Measurements from ENCODE around the gene RBM43.

RBM43 gene

DNA sequence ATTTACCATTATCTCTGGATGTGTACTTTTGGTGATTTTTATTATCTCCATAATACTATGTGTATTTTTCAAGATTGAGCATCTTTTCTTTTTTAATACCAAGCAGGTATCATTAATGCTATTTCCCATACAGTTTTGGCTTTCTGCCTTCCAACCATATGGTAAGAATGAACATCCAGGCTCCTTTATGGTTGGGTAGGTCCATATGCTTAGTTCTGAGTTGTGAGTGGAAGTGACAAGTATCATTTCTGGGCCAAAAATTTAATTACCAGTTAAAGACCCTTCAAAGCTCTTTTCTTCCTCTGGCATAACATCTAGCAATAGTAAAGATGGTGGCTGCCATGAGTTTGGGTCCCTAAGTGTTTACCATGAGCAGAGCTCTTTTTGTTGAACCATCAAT lies 4.3 kb upstream of the RBM43 start:
- Mint-ChIP-seq H3K27me3 (ENCODE audit: low read depth) (peaks cover 8% of the 10 kb centered on the region), H3K27ac (no peak overlapping the region), H3K9me3 (peaks cover 2% of the 10 kb centered on the region), H3K4me3 (no peak overlapping the region), H3K36me3 (ENCODE audit: low read depth) (no peaks in the 10 kb centered on the region), H3K4me1 (peaks cover 9% of the 10 kb centered on the region)
- TF ChIP-seq, protein P1, sequence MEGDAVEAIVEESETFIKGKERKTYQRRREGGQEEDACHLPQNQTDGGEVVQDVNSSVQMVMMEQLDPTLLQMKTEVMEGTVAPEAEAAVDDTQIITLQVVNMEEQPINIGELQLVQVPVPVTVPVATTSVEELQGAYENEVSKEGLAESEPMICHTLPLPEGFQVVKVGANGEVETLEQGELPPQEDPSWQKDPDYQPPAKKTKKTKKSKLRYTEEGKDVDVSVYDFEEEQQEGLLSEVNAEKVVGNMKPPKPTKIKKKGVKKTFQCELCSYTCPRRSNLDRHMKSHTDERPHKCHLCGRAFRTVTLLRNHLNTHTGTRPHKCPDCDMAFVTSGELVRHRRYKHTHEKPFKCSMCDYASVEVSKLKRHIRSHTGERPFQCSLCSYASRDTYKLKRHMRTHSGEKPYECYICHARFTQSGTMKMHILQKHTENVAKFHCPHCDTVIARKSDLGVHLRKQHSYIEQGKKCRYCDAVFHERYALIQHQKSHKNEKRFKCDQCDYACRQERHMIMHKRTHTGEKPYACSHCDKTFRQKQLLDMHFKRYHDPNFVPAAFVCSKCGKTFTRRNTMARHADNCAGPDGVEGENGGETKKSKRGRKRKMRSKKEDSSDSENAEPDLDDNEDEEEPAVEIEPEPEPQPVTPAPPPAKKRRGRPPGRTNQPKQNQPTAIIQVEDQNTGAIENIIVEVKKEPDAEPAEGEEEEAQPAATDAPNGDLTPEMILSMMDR (IDR thresholded peaks at IDR 0.05; ENCODE audit: unreplicated experiment in 3 of 3): no peak

DNA sequence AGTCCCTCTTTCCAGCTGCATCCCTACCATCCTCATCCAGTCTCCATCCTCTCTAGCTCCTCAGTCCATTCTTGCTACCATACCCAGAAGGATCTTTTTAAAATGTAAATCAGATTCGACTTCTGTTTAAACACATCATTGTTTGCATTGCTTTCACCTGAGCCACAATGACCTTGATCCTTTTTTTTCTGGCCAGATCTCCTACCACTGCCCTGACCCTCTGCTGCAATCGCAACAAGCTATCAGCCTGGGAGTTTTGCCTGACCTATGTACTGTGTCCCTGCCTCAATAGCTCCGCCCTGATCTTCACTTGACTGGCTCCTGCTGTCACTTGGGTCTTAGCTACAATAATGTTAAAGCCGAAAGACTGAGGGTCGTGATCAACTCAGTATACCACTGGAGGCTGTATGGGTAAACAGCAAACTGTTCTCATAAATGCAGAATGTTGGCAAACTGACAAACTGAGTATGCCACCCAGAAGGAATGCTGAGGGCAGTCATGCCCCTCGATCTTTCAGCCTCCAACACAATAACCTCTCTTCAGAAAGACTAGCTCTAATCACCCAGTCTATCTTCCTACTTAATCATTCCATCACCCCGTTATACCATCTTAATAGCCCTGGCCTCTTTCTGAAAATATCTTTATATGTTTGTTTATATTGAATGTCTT lies 2.6 kb upstream of the RBM43 start:
- peaks cover 8% of the 10 kb centered on the region for H3K27me3 Mint-ChIP-seq (ENCODE audit: low read depth)
- TF ChIP-seq, protein P1 (IDR thresholded peaks at IDR 0.05; ENCODE audit: unreplicated experiment in 3 of 3): no peak
- no peaks in the 10 kb centered on the region for H3K36me3 Mint-ChIP-seq (ENCODE audit: low read depth)

DNA sequence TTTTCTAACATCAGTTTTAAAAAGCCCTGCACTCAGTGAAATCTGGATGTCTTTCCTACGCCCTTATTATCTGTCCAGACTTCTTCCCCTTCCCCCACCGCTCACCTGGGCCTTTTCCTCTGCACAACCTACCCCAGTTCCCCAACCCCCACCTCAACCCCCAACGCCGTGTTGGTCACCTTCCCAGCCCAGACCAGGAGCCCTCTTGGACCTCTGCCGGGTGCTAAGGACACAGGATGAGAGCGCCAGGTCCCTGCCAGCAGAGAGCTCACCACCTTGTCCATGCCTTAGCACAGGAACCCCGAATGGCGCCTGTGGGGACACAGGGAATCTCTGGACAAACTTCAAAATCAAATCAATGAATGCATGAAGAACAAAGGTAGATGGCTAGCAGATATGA lies 966 bp upstream of the RBM43 start:
- Mint-ChIP-seq H3K36me3 (ENCODE audit: low read depth) (no peaks in the 10 kb centered on the region), H3K27me3 (ENCODE audit: low read depth) (peaks cover 8% of the 10 kb centered on the region), H3K27ac (peak overlapping the region; percentile 93 to 97 (median 97)), H3K9me3 (no peaks in the 10 kb centered on the region), H3K4me1 (peaks cover 19% of the 10 kb centered on the region), H3K4me3 (peak overlapping the region; percentile 89 to 96 (median 89))
- TF ChIP-seq, protein P1 (IDR thresholded peaks at IDR 0.05; ENCODE audit: unreplicated experiment in 3 of 3): no peak

More for the DNA sequence above, 2.6 kb upstream of the RBM43 start:
- peak overlapping the region; percentile 20 to 62 (median 57) for H3K4me3 Mint-ChIP-seq
- H3K4me1 Mint-ChIP-seq: peaks cover 19% of the 10 kb centered on the region
- H3K9me3 Mint-ChIP-seq: peaks cover 2% of the 10 kb centered on the region
- H3K27ac Mint-ChIP-seq: peak overlapping the region; percentile 8 to 40 (median 14)

DNA sequence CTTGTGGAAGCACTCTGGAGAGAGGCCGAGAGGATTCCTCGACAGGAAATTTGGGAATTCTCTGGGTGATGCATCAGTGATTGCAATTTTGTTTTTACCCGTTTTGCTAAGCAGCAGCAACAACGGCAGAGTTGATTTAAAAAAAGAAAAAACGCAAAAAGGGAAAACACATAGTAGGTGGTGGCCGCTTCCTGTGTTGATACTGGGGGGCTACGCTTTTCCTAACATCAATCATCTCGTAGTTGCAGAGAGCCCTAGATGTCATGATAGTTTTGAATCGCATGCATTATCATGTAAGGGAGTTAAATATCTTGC lies 271 bp upstream of the RBM43 start:
- no peaks in the 10 kb centered on the region for H3K9me3 Mint-ChIP-seq
- TF ChIP-seq, protein P1 (IDR thresholded peaks at IDR 0.05; ENCODE audit: unreplicated experiment in 3 of 3): no peak
- H3K27me3 Mint-ChIP-seq (ENCODE audit: low read depth): peaks cover 8% of the 10 kb centered on the region

DNA sequence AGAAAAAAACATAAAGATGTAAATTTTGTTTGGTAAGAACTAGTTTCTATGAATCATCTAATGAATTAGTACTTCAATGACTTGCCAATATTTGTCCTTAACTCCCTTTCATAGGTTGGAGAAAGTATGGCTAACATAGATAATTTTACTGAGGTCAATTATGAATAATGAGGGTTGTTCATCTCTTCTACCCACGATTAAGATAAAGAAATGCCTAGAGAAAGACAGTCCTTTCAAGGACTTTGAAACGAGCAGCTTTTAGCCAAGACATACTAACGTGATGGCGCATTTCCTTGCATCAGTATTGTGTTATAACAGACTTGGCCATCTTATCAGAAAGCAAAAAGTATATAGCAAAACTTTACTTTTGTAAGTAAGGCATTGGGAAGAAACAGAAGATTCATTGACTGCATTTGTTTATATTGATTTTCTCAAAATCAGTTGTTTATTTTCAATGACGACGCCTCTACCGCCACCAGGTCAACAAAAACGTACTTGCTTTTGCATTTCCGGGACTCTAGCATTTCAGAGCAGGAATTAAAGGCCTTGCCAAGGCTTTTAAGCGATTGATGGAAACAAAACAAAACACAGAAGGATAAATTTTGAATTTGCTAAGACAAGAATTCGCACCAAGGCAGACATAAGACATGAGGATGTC lies 961 bp downstream of the RBM43 start:
- H3K27me3 Mint-ChIP-seq (ENCODE audit: low read depth): peaks cover 8% of the 10 kb centered on the region
- H3K9me3 Mint-ChIP-seq: no peaks in the 10 kb centered on the region
- H3K36me3 Mint-ChIP-seq (ENCODE audit: low read depth): peaks cover 5% of the 10 kb centered on the region
- peak overlapping the region; percentile 92 to 97 (median 93) for H3K27ac Mint-ChIP-seq
- H3K4me1 Mint-ChIP-seq: peaks cover 23% of the 10 kb centered on the region
- H3K4me3 Mint-ChIP-seq: peak overlapping the region; percentile 89 to 90 (median 89)
- TF ChIP-seq, protein P1 (IDR thresholded peaks at IDR 0.05; ENCODE audit: unreplicated experiment in 3 of 3): no peak

More for the DNA sequence above, 271 bp upstream of the RBM43 start:
- Mint-ChIP-seq H3K4me3 (peak overlapping the region; percentile 89 to 96 (median 89)), H3K4me1 (peaks cover 21% of the 10 kb centered on the region), H3K27ac (peak overlapping the region; percentile 93 to 97 (median 97)), H3K36me3 (ENCODE audit: low read depth) (peaks cover 2% of the 10 kb centered on the region)

Measured in nephron (organoid).